CD4-positive, alpha-beta T cell (primary cell): ENCODE measurements around the gene TEX2. TPM values are rescaled to one million over a fixed set of nuclear protein-coding genes. Genes with fewer than 3 reads are reported as not detected.

Experiments
- ATAC-seq: fragments of 200-7000 bp; cut with Tn5 transposase; one replicate; pipeline ENCODE4 v1.10.0; 2022; ENCODE audit warnings: mild to moderate bottlenecking; ENCODE audit not compliant: poor library complexity
- CTCF ChIA-PET: fragments of 350-600 bp; sonication (Branson Sonifier 250); formaldehyde crosslinking; loops from one replicate; lab custom pipeline; 2021; ENCODE audit warnings: antibody characterized with exemption, inconsistent platforms; lab: Charles Lee
- POLR2A ChIA-PET: fragments of 350-600 bp; sonication (Branson Sonifier 250); formaldehyde crosslinking; loops from one replicate; lab custom pipeline; 2021; ENCODE audit warnings: antibody characterized with exemption, inconsistent platforms; lab: Charles Lee
- DNase-seq, 14 experiments: peaks; one replicate each; pipeline ENCODE4 v3.0.0-alpha.2; 2013 to 2020; ENCODE audit warnings: mixed read lengths in 2 of 14
- H3K27ac ChIP-seq, 2 donors: one replicate each; pipeline versions ENCODE4 v1.5.1 to v1.7.0; 2013; ENCODE audit warnings: low read length in 2 of 2, low read depth in 1 of 2, mild to moderate bottlenecking in 1 of 2
- H3K27me3 ChIP-seq, 2 experiments: 1 replicate in 1 of 2; 2 replicates in 1 of 2; pipeline versions ENCODE4 v1.6.1 to v1.7.0; 2013; ENCODE audit warnings: low read length in 2 of 2, control low read depth in 1 of 2, mild to moderate bottlenecking in 1 of 2, moderate library complexity in 1 of 2; ENCODE audit not compliant: insufficient read depth in 2 of 2, control insufficient read depth in 1 of 2
- H3K36me3 ChIP-seq: one replicate; pipeline ENCODE4 v1.6.1; 2013; ENCODE audit warnings: low read length, control low read depth; ENCODE audit not compliant: insufficient read depth
- H3K4me1 ChIP-seq: one replicate; pipeline ENCODE4 v1.6.1; 2013; ENCODE audit warnings: low read length, control low read depth; ENCODE audit not compliant: insufficient read depth
- H3K4me3 ChIP-seq: one replicate; pipeline ENCODE4 v1.5.1; 2013; ENCODE audit warnings: mild to moderate bottlenecking, low read length, moderate library complexity
- H3K9me3 ChIP-seq, 2 experiments: 1 replicate in 1 of 2; 2 replicates in 1 of 2; pipeline versions ENCODE4 v1.6.1 to v1.7.0; 2013; ENCODE audit warnings: low read length in 2 of 2, mild to moderate bottlenecking in 2 of 2, control low read depth in 1 of 2, moderate library complexity in 1 of 2; ENCODE audit not compliant: control insufficient read depth in 1 of 2, insufficient read depth in 1 of 2
- H3K27ac Mint-ChIP-seq: one replicate; pipeline ENCODE4 v1.8.0; 2020; ENCODE audit warnings: mixed read lengths
- H3K27me3 Mint-ChIP-seq: one replicate; pipeline ENCODE4 v1.8.0; 2021; ENCODE audit warnings: mixed read lengths
- H3K36me3 Mint-ChIP-seq: one replicate; pipeline ENCODE4 v1.8.0; 2021; ENCODE audit warnings: low read depth, mixed read lengths
- H3K4me1 Mint-ChIP-seq: one replicate; pipeline ENCODE4 v1.8.0; 2021; ENCODE audit warnings: low read depth, mixed read lengths
- H3K4me3 Mint-ChIP-seq: one replicate; pipeline ENCODE4 v1.8.0; 2020; ENCODE audit warnings: mild to moderate bottlenecking, mixed read lengths
- H3K9me3 Mint-ChIP-seq: one replicate; pipeline ENCODE4 v1.8.0; 2020; ENCODE audit warnings: mixed read lengths
- intact Hi-C, 2 experiments: fragments of 100-400 bp; cut with DNase I in 1 of 2; cut with micrococcal nuclease in 1 of 2; formaldehyde crosslinking; loops; one replicate each; pipeline versions ENCODE4 v1.15.1 to v1.9.0; 2023 to 2025; cut with DNase I, micrococcal nuclease
- total RNA-seq, 174 experiments: library from RNA in 2 of 174; stranded (reverse) in 2 of 174; gene quantifications; one replicate each; pipeline ENCODE4 v1.2.3 and lab custom pipeline; 2021 to 2026
- TF ChIP-seq, protein P1 (sequence below): fragments of 200-600 bp; IDR thresholded peaks from one replicate; pipeline ENCODE4 v1.8.0; 2022; ENCODE audit warnings: antibody characterized with exemption, mild to moderate bottlenecking

Gene TEX2
- total RNA-seq, 2 experiments from 2014 or later, result 8.6 to 8.9 TPM

DNA sequence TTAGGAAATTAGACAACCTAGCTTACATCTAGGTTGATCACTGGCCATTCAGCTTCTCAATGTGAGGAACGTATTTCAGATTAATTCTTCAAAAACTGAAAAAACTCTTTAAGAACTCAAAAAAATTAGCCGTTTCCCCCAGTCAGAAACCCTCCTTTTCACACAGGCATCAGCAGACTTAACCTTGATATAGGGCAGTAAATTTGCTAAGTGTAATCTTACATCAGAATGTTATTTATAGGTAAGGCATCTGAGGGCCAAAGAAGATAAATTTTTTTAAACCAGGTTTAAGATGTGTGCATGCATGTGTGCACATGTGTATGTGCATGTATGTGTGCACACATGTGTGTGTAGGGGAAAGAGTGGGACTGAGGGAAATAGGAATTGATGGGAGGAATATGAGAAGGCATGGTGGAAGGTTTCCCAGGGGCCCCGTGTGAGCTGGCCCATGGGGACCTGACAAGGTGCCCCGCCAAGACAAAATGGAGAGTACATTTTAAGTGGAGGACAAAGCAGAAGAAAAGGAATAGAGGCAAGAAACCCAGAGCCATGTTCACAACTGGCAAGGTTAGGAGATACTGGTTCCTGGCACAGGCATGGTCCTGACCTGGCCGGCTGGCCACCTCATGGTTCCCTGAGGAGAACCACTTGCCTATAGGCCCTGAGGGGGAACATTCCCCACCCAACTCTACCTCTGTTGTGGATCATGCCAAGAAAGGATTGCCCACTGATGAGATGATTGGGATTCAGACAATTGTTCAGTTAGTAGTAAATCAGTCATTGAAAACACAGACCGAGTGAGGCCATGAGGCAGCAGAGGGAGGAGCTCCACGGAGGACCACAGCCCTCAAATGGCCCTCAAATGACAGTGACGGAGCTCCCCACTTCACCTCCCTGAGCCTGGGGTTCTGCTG, 33.0 kb downstream of the TEX2 start:
- intact Hi-C loops, result no loop called here
- H3K4me1 ChIP-seq, result no peaks in the 10 kb centered on the region
- Mint-ChIP-seq H3K27ac (no peak overlapping the region), H3K27me3 (no peaks in the 10 kb centered on the region), H3K36me3 (peaks cover 4% of the 10 kb centered on the region), H3K9me3 (no peaks in the 10 kb centered on the region), H3K4me3 (no peak overlapping the region), H3K4me1 (peaks cover 3% of the 10 kb centered on the region)
- POLR2A ChIA-PET, result no interaction called here
- no peaks in the 10 kb centered on the region for H3K27me3 ChIP-seq
- TF ChIP-seq, protein P1, sequence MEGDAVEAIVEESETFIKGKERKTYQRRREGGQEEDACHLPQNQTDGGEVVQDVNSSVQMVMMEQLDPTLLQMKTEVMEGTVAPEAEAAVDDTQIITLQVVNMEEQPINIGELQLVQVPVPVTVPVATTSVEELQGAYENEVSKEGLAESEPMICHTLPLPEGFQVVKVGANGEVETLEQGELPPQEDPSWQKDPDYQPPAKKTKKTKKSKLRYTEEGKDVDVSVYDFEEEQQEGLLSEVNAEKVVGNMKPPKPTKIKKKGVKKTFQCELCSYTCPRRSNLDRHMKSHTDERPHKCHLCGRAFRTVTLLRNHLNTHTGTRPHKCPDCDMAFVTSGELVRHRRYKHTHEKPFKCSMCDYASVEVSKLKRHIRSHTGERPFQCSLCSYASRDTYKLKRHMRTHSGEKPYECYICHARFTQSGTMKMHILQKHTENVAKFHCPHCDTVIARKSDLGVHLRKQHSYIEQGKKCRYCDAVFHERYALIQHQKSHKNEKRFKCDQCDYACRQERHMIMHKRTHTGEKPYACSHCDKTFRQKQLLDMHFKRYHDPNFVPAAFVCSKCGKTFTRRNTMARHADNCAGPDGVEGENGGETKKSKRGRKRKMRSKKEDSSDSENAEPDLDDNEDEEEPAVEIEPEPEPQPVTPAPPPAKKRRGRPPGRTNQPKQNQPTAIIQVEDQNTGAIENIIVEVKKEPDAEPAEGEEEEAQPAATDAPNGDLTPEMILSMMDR, result no peak
- CTCF ChIA-PET, result no interaction called here
- H3K9me3 ChIP-seq, result no peaks in the 10 kb centered on the region
- no peak for DNase-seq
- H3K27ac ChIP-seq, result no peak overlapping the region
- H3K36me3 ChIP-seq, result no peaks in the 10 kb centered on the region
- ATAC-seq, result no peak
- H3K4me3 ChIP-seq, result no peak overlapping the region

DNA sequence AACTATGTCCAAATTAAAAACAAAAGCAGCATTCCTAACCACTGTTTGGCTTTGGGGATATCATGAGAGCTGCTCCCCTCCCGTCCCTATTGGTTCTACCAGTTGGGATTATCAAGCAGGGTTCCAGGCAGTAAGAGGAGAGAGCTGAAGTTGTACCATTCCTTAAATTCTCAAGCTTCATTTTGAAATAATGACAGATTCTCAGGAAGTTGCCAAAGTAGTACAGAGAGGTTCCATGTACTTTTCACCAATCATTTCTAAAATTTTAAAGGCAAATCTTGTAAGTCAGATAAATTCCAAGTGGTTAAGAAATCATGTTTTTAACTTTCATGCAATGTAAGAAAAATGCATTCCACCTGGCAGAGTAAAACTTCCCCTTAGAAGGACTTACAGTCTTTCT, 36.9 kb downstream of the TEX2 start:
- H3K4me3 ChIP-seq, result no peak overlapping the region
- H3K36me3 Mint-ChIP-seq, result no peaks in the 10 kb centered on the region
- no peaks in the 10 kb centered on the region for H3K4me1 ChIP-seq
- H3K4me3 Mint-ChIP-seq, result no peak overlapping the region
- no peak for ATAC-seq
- H3K27me3 ChIP-seq, result no peaks in the 10 kb centered on the region
- peaks cover 2% of the 10 kb centered on the region for H3K9me3 Mint-ChIP-seq
- intact Hi-C loops, result no loop called here
- POLR2A ChIA-PET, result interaction anchor here (1.3 kb wide), 1 partner anchor 80 kb away, joined by 6 read pairs; no protein-coding TSS in a partner anchor
- H3K27ac Mint-ChIP-seq, result no peak overlapping the region
- H3K9me3 ChIP-seq, result no peaks in the 10 kb centered on the region
- TF ChIP-seq, protein P1, result no peak
- H3K36me3 ChIP-seq, result no peaks in the 10 kb centered on the region
- no peak overlapping the region for H3K27ac ChIP-seq
- no peaks in the 10 kb centered on the region for H3K27me3 Mint-ChIP-seq
- H3K4me1 Mint-ChIP-seq, result peaks cover 9% of the 10 kb centered on the region
- no peak for DNase-seq
- CTCF ChIA-PET, result interaction anchor here (0.6 kb wide), 1 partner anchor 73 kb away, joined by 5 read pairs; no protein-coding TSS in a partner anchor

DNA sequence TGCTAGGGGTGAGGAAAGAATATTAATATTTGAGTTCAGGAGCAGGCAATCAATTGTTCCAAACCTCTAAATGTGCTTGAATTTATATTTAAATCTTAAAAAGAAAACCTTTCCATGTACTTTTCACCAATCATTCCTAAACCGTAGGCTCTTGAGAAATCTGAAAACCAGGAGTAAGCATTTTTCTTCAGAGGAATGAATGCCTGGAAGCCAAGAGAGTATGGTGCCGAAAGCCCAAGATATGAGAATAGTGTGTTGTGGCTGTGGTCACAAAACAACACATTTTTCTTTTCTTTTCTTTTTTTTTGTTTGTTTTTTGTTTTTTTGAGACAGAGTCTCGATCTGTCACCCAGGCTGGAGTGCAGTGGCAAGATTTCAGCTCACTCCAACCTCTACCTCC, 37.6 kb downstream of the TEX2 start:
- no peak overlapping the region for H3K4me3 Mint-ChIP-seq
- Histone ChIP-seq H3K9me3 (no peaks in the 10 kb centered on the region), H3K4me1 (no peaks in the 10 kb centered on the region), H3K36me3 (no peaks in the 10 kb centered on the region), H3K27ac (no peak overlapping the region), H3K27me3 (no peaks in the 10 kb centered on the region), H3K4me3 (no peak overlapping the region)
- TF ChIP-seq, protein P1, result no peak
- no peak overlapping the region for H3K27ac Mint-ChIP-seq
- ATAC-seq, result no peak
- H3K27me3 Mint-ChIP-seq, result no peaks in the 10 kb centered on the region
- peaks cover 5% of the 10 kb centered on the region for H3K9me3 Mint-ChIP-seq
- ChIA-PET CTCF (interaction anchor here (0.6 kb wide), 1 partner anchor 74 kb away, joined by 5 read pairs; no protein-coding TSS in a partner anchor), POLR2A (interaction anchor here (1.3 kb wide), 1 partner anchor 79 kb away, joined by 6 read pairs; no protein-coding TSS in a partner anchor)
- no peaks in the 10 kb centered on the region for H3K36me3 Mint-ChIP-seq
- intact Hi-C loops, result no loop called here
- peaks cover 9% of the 10 kb centered on the region for H3K4me1 Mint-ChIP-seq
- no peak for DNase-seq
